HepG2 (cell line): ENCODE data around the gene SNAP25. TPM values are rescaled to one million over a fixed set of nuclear protein-coding genes. Genes with fewer than 3 reads are reported as not detected.
A peak's percentile ranks its signal among the peaks of the same experiment; 100 is the strongest.

Experiments
- CHD2 ChIP-seq: IDR thresholded peaks from 2 replicates; pipeline ENCODE4 v1.6.1; 2011; ENCODE audit warnings: low read depth, low read length, improper control_type of control experiment
- DNMT3B ChIP-seq: conservative IDR thresholded peaks from 2 replicates; pipeline ENCODE4 v1.6.1; 2016; ENCODE audit warnings: missing biosample characterization, control low read depth
- ERF ChIP-seq: IDR thresholded peaks from 2 replicates; pipeline ENCODE4 v1.6.1; 2018; ENCODE audit warnings: missing biosample characterization, missing genetic modification reagents
- EZH2 ChIP-seq: conservative IDR thresholded peaks from 2 replicates; pipeline ENCODE4 v1.6.1; 2012; ENCODE audit warnings: mild to moderate bottlenecking, low read depth, low read length, moderate library complexity
- GABPA ChIP-seq, 2 experiments: IDR thresholded peaks; 2 replicates each; pipeline ENCODE4 v1.6.1; 2011 to 2016; ENCODE audit warnings: low read depth in 2 of 2, low read length in 1 of 2, missing biosample characterization in 1 of 2, missing genetic modification characterization in 1 of 2
- GTF3A ChIP-seq: sonication (generic); formaldehyde crosslinking; conservative IDR thresholded peaks from 2 replicates; pipeline ENCODE4 v1.4.0; 2020; ENCODE audit warnings: mild to moderate bottlenecking, missing genetic modification reagents
- GZF1 ChIP-seq: sonication (generic); formaldehyde crosslinking; IDR thresholded peaks from 2 replicates; pipeline ENCODE4 v1.5.1; 2020; ENCODE audit warnings: mild to moderate bottlenecking, missing genetic modification reagents
- LBX2 ChIP-seq: sonication (generic); formaldehyde crosslinking; IDR thresholded peaks from 2 replicates; pipeline ENCODE4 v1.5.0; 2020; ENCODE audit warnings: missing genetic modification reagents, mild to moderate bottlenecking, borderline replicate concordance
- NCOA2 ChIP-seq: sonication (generic); formaldehyde crosslinking; IDR thresholded peaks from 2 replicates; pipeline ENCODE4 v1.8.0; 2022; ENCODE audit warnings: inconsistent platforms
- TFDP2 ChIP-seq: sonication (generic); formaldehyde crosslinking; IDR thresholded peaks from 2 replicates; pipeline ENCODE4 v1.4.0; 2020; ENCODE audit warnings: missing genetic modification reagents
- U2AF1 ChIP-seq: fragments of 200-400 bp; formaldehyde crosslinking; optimal IDR thresholded peaks from 2 replicates; pipeline ENCODE3; 2017; ENCODE audit warnings: mild to moderate bottlenecking, low read depth, low read length
- U2AF2 ChIP-seq: fragments of 200-400 bp; formaldehyde crosslinking; IDR thresholded peaks from 2 replicates; pipeline ENCODE4 v1.6.1; 2017; ENCODE audit warnings: low read depth, mild to moderate bottlenecking, low read length
- ZBTB40 ChIP-seq, 2 experiments: fragments of 450-650 bp in 1 of 2; sonication (generic) in 1 of 2; formaldehyde crosslinking in 1 of 2; IDR thresholded peaks; 2 replicates each; pipeline versions ENCODE4 v1.6.1 to v1.8.0; 2016 to 2022; ENCODE audit warnings: antibody characterized with exemption in 1 of 2, mild to moderate bottlenecking in 1 of 2, missing genetic modification reagents in 1 of 2
- ZFP90 ChIP-seq: sonication (generic); formaldehyde crosslinking; IDR thresholded peaks from 2 replicates; pipeline ENCODE4 v1.8.0; 2022; ENCODE audit warnings: missing genetic modification reagents, mild to moderate bottlenecking, inconsistent platforms, borderline replicate concordance
- ZNF44 ChIP-seq: sonication (generic); formaldehyde crosslinking; IDR thresholded peaks from 2 replicates; pipeline ENCODE4 v1.5.1; 2020; ENCODE audit warnings: mild to moderate bottlenecking, missing genetic modification reagents
- ZNF567 ChIP-seq: sonication (generic); formaldehyde crosslinking; IDR thresholded peaks from 2 replicates; pipeline ENCODE4 v1.8.1; 2023; ENCODE audit warnings: mild to moderate bottlenecking, missing genetic modification reagents, borderline replicate concordance
- ZNF704 ChIP-seq: sonication (generic); formaldehyde crosslinking; IDR thresholded peaks from 2 replicates; pipeline ENCODE4 v1.8.1; 2023; ENCODE audit warnings: mild to moderate bottlenecking, inconsistent platforms, moderate library complexity, missing genetic modification reagents, borderline replicate concordance
- polyA plus RNA-seq, 8 experiments: library from polyadenylated mRNA; depleted of rRNA in 3 of 8; stranded (reverse) in 7 of 8; unstranded in 1 of 8; fragments of >200 nt; fragmentation: Illumina TruSeq in 4 of 8; extraction: Trizol in 4 of 8; gene quantifications; 2 replicates each; pipeline versions ENCODE4 v1.2.1 to v1.2.3, GENCODE V29; 2011 to 2016; ENCODE audit warnings: low read depth in 4 of 8, missing spikeins in 1 of 8, mixed read lengths in 1 of 8; ENCODE audit not compliant: insufficient read depth in 1 of 8
- total RNA-seq, 5 experiments: library from RNA; depleted of rRNA; stranded (reverse); fragments of >200 nt; fragmentation: Illumina TruSeq; extraction: Trizol; gene quantifications; 2 replicates each; pipeline ENCODE4 v1.2.3, GENCODE V29; 2016; ENCODE audit warnings: low read depth in 1 of 5

Gene SNAP25
- total and polyA plus RNA-seq, 2 of the 13 experiments (the other 11 are each of a cell fraction or from before 2014, with no cell fraction given) = not detected

- TF ChIP-seq ZNF44 = peak; percentile 98
- TF ChIP-seq ERF (CRISPR knock-in tag) = peak; percentile 100
- TF ChIP-seq GABPA (IDR thresholded peaks at IDR 0.05; ENCODE audit: low read depth, low read length) = no peak
- TF ChIP-seq GABPA (CRISPR knock-in tag; IDR thresholded peaks at IDR 0.05; ENCODE audit: low read depth) = peak; percentile 68
- no peak for TF ChIP-seq ZNF567
- TF ChIP-seq CHD2 = no peak
- no peak for TF ChIP-seq GTF3A (CRISPR knock-in tag)
- TF ChIP-seq EZH2 = no peak
- TF ChIP-seq NCOA2 (CRISPR knock-in tag) = peak; percentile 89
- TF ChIP-seq DNMT3B (CRISPR knock-in tag) = peak; percentile 99; the same call in 1 of the 2 replicates
- peak; percentile 98 for TF ChIP-seq ZNF704
- peak; percentile 99; the same call in 1 of the 2 replicates for TF ChIP-seq LBX2 (CRISPR knock-in tag)
- no peak for TF ChIP-seq ZBTB40 (IDR thresholded peaks at IDR 0.05)
- peak; percentile 94 for TF ChIP-seq ZBTB40 (CRISPR knock-in tag; IDR thresholded peaks at IDR 0.05)
- no peak for TF ChIP-seq U2AF1
- no peak for TF ChIP-seq U2AF2
- TF ChIP-seq GZF1 = peak; percentile 91
- TF ChIP-seq TFDP2 = peak; percentile 67; the same call in 1 of the 2 replicates
- peak; percentile 99 for TF ChIP-seq ZFP90 (CRISPR knock-in tag)
These were observed 792 bp downstream of the SNAP25 start (continued) for GRCh38 chr20:10219452-10219791.
